ENCODE measurements around the gene CTTNBP2.

- no peak for TF ChIP-seq CTCF (IDR thresholded peaks at IDR 0.05)
- no peak for TF ChIP-seq EZH2 (IDR thresholded peaks at IDR 0.05; ENCODE audit: borderline replicate concordance, insufficient read depth, low read depth, low read length, poor library complexity, severe bottlenecking)
These were observed 200.8 kb downstream of the CTTNBP2 start for GRCh38 chr7:117672453-117672852.
